ENCODE results near the gene ACOT11.

ACOT11 gene

GRCh38 chr1:54566438-54567141 is 18.6 kb downstream of the ACOT11 start:
- no peak for DNase-seq

GRCh38 chr1:54567961-54568360 is 19.9 kb downstream of the ACOT11 start:
- DNase-seq = no peak

- no peak for DNase-seq
These were observed 21.3 kb downstream of the ACOT11 start for GRCh38 chr1:54569339-54569738.

- DNase-seq = no peak
These were observed 22.1 kb downstream of the ACOT11 start for GRCh38 chr1:54570161-54570560.

- no peak for DNase-seq
These were observed 23.3 kb downstream of the ACOT11 start for GRCh38 chr1:54571326-54571725.

DNA sequence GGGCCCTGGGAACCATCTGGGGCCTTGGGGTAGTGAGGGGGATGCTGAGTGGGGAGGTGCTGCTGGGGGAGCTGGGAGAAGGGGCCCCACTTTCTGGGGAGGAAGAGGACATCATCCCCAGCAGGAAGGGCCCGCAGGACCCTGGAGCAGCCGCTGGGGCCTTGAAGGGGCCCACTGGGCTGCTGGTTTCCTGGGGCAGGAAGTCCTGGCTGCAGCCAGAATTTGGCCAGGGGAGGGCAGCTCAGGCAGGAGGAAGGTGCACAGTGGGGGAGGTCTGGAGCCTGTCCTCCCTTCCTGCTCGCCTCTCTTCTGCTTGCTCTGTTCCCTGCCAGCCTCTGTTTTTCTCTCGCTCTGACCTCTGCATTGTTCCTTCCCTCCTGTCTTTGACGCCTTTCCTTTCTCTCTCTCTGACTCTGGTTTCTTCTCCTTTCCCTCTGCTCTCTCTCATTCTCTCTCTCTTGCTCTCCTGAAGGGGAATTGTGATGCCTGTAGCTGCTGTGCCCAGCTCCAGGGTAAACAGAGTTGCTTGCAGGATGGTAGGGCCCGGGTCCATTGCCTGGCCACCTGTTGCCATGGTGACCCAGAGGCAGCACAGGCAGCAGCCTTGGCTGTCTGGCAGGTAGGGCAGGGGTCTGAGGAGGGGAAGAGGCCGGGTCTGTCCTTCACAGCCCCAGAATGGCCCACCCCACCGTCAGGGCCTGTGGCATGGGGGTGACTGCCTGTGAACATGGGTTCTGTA is 23.9 kb downstream of the ACOT11 start:
- DNase-seq = no peak

DNA sequence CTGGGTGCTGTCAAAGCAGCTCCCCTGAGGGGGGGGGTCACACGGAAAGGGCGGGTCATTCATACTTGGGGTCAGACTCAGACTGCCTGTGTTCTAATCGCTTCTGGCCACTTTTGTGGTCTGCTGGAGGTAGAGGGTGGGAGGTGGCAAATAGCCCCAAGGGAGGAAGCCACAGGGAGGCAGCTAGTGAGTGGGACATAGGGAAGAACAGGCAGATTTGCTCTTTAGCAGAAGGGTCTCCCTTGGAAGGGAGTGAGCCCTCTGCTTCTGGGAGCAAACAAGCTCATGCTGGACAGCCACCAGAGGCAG is 24.5 kb downstream of the ACOT11 start:
- DNase-seq = no peak

DNA sequence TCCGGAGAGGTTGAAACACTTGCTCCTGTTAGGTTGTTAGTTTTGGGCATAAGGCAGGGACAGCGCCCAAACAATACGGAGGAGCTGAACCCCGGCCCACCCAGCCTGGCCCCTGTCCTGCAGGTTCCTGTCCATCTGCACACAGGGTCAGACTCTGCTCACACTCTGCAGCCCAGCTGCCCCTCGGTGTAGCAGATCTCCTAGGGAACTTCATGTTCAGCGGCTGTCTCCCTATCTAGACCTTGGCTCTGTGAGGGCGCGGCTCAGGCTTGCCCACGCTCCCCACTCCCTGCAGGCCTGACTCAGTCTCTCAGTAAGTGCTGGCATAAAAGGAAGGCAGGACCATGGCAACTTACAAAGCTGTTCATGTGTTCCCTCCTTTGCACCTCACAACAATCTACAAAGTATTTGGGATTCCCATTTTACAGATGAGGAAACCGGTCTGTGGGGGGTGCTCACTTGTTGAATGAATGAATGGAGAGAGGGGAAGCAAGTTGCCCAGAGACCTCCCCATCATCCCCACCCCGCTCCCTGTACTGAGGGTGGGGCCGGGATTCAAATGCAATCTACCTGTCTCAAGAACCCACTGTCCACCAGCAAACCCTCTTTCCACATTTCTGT is 26.2 kb downstream of the ACOT11 start:
- DNase-seq = no peak

DNA sequence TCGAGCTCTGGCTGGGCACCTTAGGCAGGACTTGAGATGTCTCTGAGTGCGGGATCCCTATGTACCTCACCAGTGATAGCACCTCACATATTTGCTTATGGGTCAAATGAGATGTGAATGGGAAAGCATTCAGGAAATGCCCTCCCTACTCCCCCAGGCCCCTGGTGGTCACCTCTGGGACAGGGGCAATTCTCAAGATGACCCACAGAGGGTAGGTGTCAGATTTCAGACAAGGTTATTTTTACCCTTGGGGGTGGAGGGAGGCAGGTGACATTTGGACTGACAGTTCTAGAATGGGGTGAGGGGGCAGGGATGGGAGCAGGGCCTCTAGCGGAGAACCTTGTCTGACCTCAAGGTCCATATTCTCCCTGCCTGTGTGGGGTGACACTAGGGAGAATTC is 27.1 kb downstream of the ACOT11 start:
- DNase-seq = no peak

GRCh38 chr1:54575605-54576290 is 27.7 kb downstream of the ACOT11 start:
- DNase-seq = no peak

DNA sequence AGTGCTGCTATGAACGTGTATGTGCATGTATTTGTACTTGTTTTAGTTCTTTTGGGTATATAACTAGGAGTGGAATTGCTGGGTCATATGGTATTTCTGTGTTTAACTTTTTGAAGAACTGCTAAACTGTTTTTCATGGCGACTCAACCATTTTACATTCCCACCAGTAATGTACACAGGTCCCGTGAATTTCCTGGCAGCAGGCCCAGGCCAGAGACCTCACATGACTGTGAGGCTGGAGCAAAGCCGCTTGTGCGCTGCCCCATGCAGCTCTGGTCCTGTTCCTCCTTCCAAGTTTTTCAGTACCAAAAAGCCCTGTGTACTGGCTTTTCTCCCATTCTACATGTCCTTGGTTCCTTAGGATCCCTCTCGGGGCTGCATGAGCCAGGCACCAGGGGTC is 29.6 kb downstream of the ACOT11 start:
- no peak for DNase-seq

DNA sequence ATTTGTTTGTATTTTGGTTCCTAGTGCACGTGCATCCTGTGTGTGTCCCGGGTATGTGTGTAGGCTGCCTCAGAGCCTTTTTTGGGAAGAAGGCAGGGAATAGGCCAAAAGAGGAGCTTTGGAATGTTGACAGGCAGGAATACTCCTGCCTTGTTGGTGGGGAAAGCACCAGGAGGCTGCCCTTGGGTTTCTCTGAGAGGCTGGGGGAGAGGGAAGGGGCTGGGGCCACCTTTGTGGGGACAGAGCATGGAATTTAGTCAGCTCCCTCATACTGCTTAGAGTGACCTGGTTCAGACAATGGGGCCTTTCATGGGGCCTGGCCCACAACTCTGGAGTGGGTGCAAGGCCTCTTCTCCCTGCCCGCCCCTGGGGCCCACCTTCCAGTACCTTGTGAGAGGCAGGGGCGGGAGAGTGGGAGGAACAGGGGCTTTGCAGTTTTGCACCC is 31.3 kb downstream of the ACOT11 start:
- DNase-seq = no peak

DNA sequence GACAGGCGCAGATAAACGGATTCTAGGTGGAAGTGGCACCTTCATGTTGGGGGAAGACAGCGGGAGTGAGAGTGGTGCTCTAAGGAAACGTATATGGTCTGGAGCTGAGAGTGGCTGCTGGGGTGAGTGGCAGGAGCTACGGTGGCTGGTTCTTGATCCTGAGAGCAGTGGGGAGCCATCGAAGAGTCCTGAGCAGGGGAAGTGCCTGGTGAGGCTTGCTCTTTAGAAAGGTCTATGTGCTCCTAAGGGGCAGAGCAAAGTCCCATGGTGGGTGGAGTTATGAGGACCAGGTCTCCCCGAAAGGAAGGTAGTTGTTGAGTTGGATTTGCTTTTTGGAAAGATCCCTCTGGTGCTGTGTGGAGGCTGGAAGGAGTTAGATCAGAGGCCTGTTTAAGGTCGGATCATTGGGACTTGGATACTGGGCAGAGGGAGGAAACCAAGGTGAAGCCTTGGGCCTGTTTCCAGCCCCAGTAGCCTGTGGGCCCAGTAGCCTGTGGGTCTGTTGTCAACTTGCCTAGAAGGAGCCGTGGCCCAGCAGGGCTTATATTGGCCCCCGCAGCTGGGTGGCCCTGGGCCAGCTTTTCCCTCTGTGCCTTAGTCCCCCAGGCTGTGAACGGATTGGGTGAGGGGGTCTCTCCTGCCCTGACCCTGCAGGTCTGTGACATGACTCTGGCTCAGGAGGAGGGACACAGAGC is 33.0 kb downstream of the ACOT11 start:
- DNase-seq = no peak

- no peak for DNase-seq
These were observed 33.6 kb downstream of the ACOT11 start for GRCh38 chr1:54581621-54582035.

- DNase-seq = no peak
These were observed 34.7 kb downstream of the ACOT11 start for GRCh38 chr1:54582566-54583306.

GRCh38 chr1:54583307-54583686 is 35.3 kb downstream of the ACOT11 start:
- no peak for DNase-seq

- no peak for DNase-seq
These were observed 35.8 kb downstream of the ACOT11 start for GRCh38 chr1:54583871-54584270.

DNA sequence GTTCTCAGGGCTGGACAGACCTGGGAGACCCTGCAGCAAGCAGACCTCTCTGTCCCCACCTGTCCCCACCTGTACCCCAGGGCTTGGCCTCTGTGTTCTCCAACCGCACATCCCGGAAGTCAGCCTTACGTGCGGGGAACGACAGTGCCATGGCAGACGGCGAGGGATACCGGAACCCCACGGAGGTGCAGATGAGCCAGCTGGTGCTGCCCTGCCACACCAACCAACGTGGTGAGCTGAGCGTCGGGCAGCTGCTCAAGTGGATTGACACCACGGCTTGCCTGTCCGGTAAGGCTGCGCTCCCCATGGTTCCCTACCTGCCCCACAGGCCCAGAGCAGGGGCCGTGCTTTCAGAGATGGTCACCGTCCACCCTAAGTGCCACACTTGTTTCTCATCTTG is 36.5 kb downstream of the ACOT11 start:
- no peak for DNase-seq

DNA sequence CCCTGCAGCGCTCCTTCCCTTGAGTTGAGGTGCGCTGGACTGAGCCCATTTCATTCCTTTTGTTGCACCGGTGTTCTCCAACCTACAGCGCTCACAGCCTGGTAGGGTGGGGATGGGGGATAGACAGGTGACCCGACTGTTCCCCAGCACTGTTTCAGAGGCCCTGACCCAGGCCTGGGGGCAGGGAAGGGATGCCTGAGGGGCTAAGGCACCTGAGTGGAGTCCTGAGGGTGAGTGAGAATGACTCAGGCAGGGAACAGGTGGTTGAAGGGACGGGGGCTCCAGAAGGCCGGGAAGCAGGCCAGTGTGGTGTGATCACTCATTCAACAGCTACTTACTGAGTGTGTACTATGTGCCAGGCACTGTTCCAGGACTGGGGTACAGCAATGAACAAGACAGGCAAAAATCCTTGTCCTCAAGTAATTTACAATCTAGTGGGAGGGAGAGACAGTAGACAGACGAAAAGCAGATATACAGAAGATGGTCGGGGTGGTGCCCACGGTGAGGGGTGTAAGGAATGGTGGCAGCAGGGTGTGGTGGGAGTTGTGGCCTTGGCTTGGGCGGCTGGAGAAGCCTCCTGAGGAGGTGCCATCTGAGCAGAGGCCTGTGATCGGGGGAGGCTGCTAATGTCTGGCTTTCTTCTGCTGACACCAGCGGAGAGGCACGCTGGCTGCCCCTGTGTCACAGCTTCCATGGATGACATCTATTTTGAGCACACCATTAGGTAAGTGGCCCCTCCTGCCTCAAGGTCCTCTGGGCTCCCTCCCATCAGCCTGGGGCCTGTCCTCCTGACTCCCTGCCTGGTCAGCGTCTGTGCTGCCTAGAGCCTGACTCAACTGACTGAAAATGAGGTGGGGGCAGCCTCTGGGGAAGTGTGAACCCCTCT is 37.4 kb downstream of the ACOT11 start:
- DNase-seq = no peak

DNA sequence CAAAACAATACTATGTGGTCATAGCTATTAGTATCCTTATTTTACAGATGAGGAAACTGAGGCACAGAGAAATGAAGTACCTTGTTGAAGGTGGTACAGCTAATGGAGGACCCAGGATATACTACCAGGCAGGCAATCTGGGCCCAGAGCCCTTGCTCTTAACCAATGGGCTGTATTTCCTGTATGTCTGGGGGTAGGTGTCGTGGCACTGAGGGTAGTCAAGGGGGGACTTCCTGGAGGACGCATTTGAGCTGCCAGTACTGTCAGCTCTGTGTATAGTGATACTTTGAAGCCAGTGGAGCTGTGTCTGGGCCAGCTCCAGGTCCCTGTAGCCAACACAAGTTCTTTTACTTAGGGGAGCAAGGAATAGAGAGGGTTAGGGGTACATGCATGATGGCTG is 40.3 kb downstream of the ACOT11 start:
- DNase-seq = no peak

GRCh38 chr1:54591127-54591756 is 43.2 kb downstream of the ACOT11 start:
- no peak for DNase-seq

Data from activated T-cell treated with anti-CD3 and anti-CD28 coated beads, Interleukin-2, amount 50 U/mL, for 48 hours (primary cell).